ENCODE results near the gene CTNND2. TPM values are rescaled to one million over a fixed set of nuclear protein-coding genes. Genes with fewer than 3 reads are reported as not detected.

Gene CTNND2
- total RNA-seq, 2 experiments from 2014 or later, result 0.20 TPM; not detected in 1

- TF ChIP-seq CTCF (IDR thresholded peaks at IDR 0.05), result no peak
- Mint-ChIP-seq H3K9me3 (no peaks in the 10 kb centered on the region), H3K36me3 (ENCODE audit: low read depth) (no peaks in the 10 kb centered on the region), H3K4me3 (no peak overlapping the region), H3K27ac (no peak overlapping the region), H3K4me1 (ENCODE audit: low read depth) (no peaks in the 10 kb centered on the region), H3K27me3 (no peaks in the 10 kb centered on the region)
- POLR2A ChIA-PET, result no interaction called here
- Histone ChIP-seq H3K4me1 (ENCODE audit: insufficient read depth, low read length) (no peaks in the 10 kb centered on the region), H3K27me3 (ENCODE audit: control insufficient read depth in 1 of 2, insufficient read depth in 2 of 2, low read length in 2 of 2) (no peaks in the 10 kb centered on the region), H3K27ac (ENCODE audit: low read depth in 1 of 2, low read length in 2 of 2) (no peak overlapping the region), H3K36me3 (ENCODE audit: insufficient read depth, low read length) (no peaks in the 10 kb centered on the region), H3K9me3 (ENCODE audit: control insufficient read depth in 1 of 2, insufficient read depth in 1 of 2, low read length in 2 of 2) (no peaks in the 10 kb centered on the region), H3K4me3 (ENCODE audit: low read length) (no peak overlapping the region)
- intact Hi-C loops (cut with DNase I, micrococcal nuclease), result no loop called here
- no peak for DNase-seq
- CTCF ChIA-PET, result no interaction called here
- ATAC-seq (ENCODE audit: poor library complexity), result no peak
Measured at GRCh38 chr5:11157132-11157531, 747.1 kb downstream of the CTNND2 start.

- POLR2A ChIA-PET, result no interaction called here
- CTCF ChIA-PET, result no interaction called here
- H3K27me3 Mint-ChIP-seq, result no peaks in the 10 kb centered on the region
Measured at GRCh38 chr5:11153670-11154382, 750.4 kb downstream of the CTNND2 start.

GRCh38 chr5:11152368-11152767 is 751.9 kb downstream of the CTNND2 start:
- POLR2A ChIA-PET, result no interaction called here
- Mint-ChIP-seq H3K4me3 (no peak overlapping the region), H3K9me3 (no peaks in the 10 kb centered on the region), H3K4me1 (ENCODE audit: low read depth) (no peaks in the 10 kb centered on the region), H3K27me3 (no peaks in the 10 kb centered on the region), H3K36me3 (ENCODE audit: low read depth) (no peaks in the 10 kb centered on the region), H3K27ac (no peak overlapping the region)
- Histone ChIP-seq H3K9me3 (ENCODE audit: control insufficient read depth in 1 of 2, insufficient read depth in 1 of 2, low read length in 2 of 2) (no peaks in the 10 kb centered on the region), H3K36me3 (ENCODE audit: insufficient read depth, low read length) (no peaks in the 10 kb centered on the region), H3K27me3 (ENCODE audit: control insufficient read depth in 1 of 2, insufficient read depth in 2 of 2, low read length in 2 of 2) (no peaks in the 10 kb centered on the region), H3K27ac (ENCODE audit: low read depth in 1 of 2, low read length in 2 of 2) (no peak overlapping the region), H3K4me1 (ENCODE audit: insufficient read depth, low read length) (no peaks in the 10 kb centered on the region), H3K4me3 (ENCODE audit: low read length) (no peak overlapping the region)
- CTCF ChIA-PET, result no interaction called here
- intact Hi-C loops (cut with DNase I, micrococcal nuclease), result no loop called here
- DNase-seq (no peak), ATAC-seq (ENCODE audit: poor library complexity) (no peak)
- TF ChIP-seq CTCF (IDR thresholded peaks at IDR 0.05), result no peak

More at GRCh38 chr5:11153670-11154382, 750.4 kb downstream of the CTNND2 start:
- Mint-ChIP-seq H3K27ac (no peak overlapping the region), H3K4me3 (no peak overlapping the region), H3K36me3 (ENCODE audit: low read depth) (no peaks in the 10 kb centered on the region), H3K9me3 (no peaks in the 10 kb centered on the region), H3K4me1 (ENCODE audit: low read depth) (no peaks in the 10 kb centered on the region)
- ATAC-seq (ENCODE audit: poor library complexity), result no peak
- Histone ChIP-seq H3K4me1 (ENCODE audit: insufficient read depth, low read length) (no peaks in the 10 kb centered on the region), H3K4me3 (ENCODE audit: low read length) (no peak overlapping the region), H3K36me3 (ENCODE audit: insufficient read depth, low read length) (no peaks in the 10 kb centered on the region), H3K27me3 (ENCODE audit: control insufficient read depth in 1 of 2, insufficient read depth in 2 of 2, low read length in 2 of 2) (no peaks in the 10 kb centered on the region), H3K27ac (ENCODE audit: low read depth in 1 of 2, low read length in 2 of 2) (no peak overlapping the region), H3K9me3 (ENCODE audit: control insufficient read depth in 1 of 2, insufficient read depth in 1 of 2, low read length in 2 of 2) (no peaks in the 10 kb centered on the region)
- no peak for DNase-seq
- intact Hi-C loops (cut with DNase I, micrococcal nuclease), result no loop called here
- no peak for TF ChIP-seq CTCF (IDR thresholded peaks at IDR 0.05)

All from CD4-positive, alpha-beta T cell (primary cell).